Activated CD8-positive, alpha-beta memory T cell treated with anti-CD3 and anti-CD28 coated beads, Interleukin-2, amount 10 ng/mL, durations not matched to agents 7 days and 5 days (primary cell): ENCODE data around the gene STAT5A. TPM values are rescaled to one million over a fixed set of nuclear protein-coding genes. Genes with fewer than 3 reads are reported as not detected.
"Not testable (repeated sequence)": the region's sequence is repeated elsewhere in the genome, so short reads cannot be mapped to it uniquely, and the experiment has no call there.

Source experiments
- ATAC-seq: fragments of 150-1000 bp; cut with Tn5 transposase; one replicate; pipeline ENCODE4 v1.10.0; 2021; ENCODE audit warnings: moderate library complexity
- CTCF ChIA-PET: fragments of 350-600 bp; sonication (Branson Sonifier 250); formaldehyde crosslinking; loops from one replicate; lab custom pipeline; 2021; ENCODE audit warnings: antibody characterized with exemption; lab: Charles Lee
- DNase-seq: peaks from one replicate; pipeline ENCODE4 v3.0.0-alpha.2; 2020
- H3K27ac Mint-ChIP-seq: one replicate; pipeline ENCODE4 v1.8.0; 2021; ENCODE audit warnings: mild to moderate bottlenecking, mixed read lengths
- H3K27me3 Mint-ChIP-seq: one replicate; pipeline ENCODE4 v1.8.0; 2021; ENCODE audit warnings: mixed read lengths
- H3K36me3 Mint-ChIP-seq: one replicate; pipeline ENCODE4 v1.8.0; 2021; ENCODE audit warnings: mild to moderate bottlenecking, mixed read lengths
- H3K4me1 Mint-ChIP-seq: one replicate; pipeline ENCODE4 v1.8.0; 2021; ENCODE audit warnings: mixed read lengths
- H3K4me3 Mint-ChIP-seq: one replicate; pipeline ENCODE4 v1.8.0; 2021; ENCODE audit warnings: mild to moderate bottlenecking, moderate library complexity, mixed read lengths
- H3K9me3 Mint-ChIP-seq: one replicate; pipeline ENCODE4 v1.8.0; 2022; ENCODE audit warnings: low read depth, mixed read lengths
- total RNA-seq, 2 experiments: library from RNA; stranded (reverse); gene quantifications; one replicate each; pipeline ENCODE4 v1.2.3, GENCODE V29; 2021

Gene STAT5A
- total RNA-seq, result 100 to 1,000 TPM; 118 to 127 TPM

- Mint-ChIP-seq H3K4me3 (peak within 1 kb of the TSS; percentile 96), H3K27ac (peak within 1 kb of the TSS; percentile 97), H3K4me1 (peaks cover 57% of the 10 kb centered on the region), H3K27me3 (no peaks in the 10 kb centered on the region), H3K36me3 (peaks cover 16% of the 10 kb centered on the region), H3K9me3 (no peaks in the 10 kb centered on the region)
- DNase-seq, result peak; percentile 91
- CTCF ChIA-PET, result interaction anchor here (0.5 to 3.5 kb wide), 20 partner anchors 10 to 290 kb away, joined by 3 to 24 read pairs (median 4); partner anchors contain the start of genes PSMC3IP and STAT3
- peak; percentile 84 for ATAC-seq
Measured at GRCh38 chr17:42287977-42288802, at the start of gene STAT5A. Gene STAT5A (plus strand): TSS chr17:42288498. CDS start chr17:42289412, 914 bp downstream.

GRCh38 chr17:42239576-42239975 lies 48.7 kb upstream of the STAT5A start:
- H3K27me3 Mint-ChIP-seq, H3K36me3 Mint-ChIP-seq, H3K27ac Mint-ChIP-seq, ATAC-seq, H3K4me1 Mint-ChIP-seq, H3K4me3 Mint-ChIP-seq, DNase-seq, H3K9me3 Mint-ChIP-seq: not testable (repeated sequence)
- CTCF ChIA-PET, result interaction anchor here (0.7 to 2.5 kb wide), 3 partner anchors 18 to 288 kb away, joined by 3 to 5 read pairs (median 3); no protein-coding TSS in a partner anchor

GRCh38 chr17:42240201-42240600 lies 48.1 kb upstream of the STAT5A start:
- no peak for ATAC-seq
- no peaks in the 10 kb centered on the region for H3K27me3 Mint-ChIP-seq
- DNase-seq, result no peak
- peaks cover 9% of the 10 kb centered on the region for H3K4me1 Mint-ChIP-seq
- H3K9me3 Mint-ChIP-seq, result no peaks in the 10 kb centered on the region
- CTCF ChIA-PET, result interaction anchor here (0.7 to 2.5 kb wide), 2 partner anchors 18 to 166 kb away, joined by 3 to 5 read pairs; no protein-coding TSS in a partner anchor
- H3K27ac Mint-ChIP-seq, result no peak overlapping the region
- no peak overlapping the region for H3K4me3 Mint-ChIP-seq
- peaks cover 7% of the 10 kb centered on the region for H3K36me3 Mint-ChIP-seq

- peaks cover 11% of the 10 kb centered on the region for H3K4me1 Mint-ChIP-seq
- H3K36me3 Mint-ChIP-seq, H3K27ac Mint-ChIP-seq, H3K9me3 Mint-ChIP-seq, ATAC-seq, H3K4me3 Mint-ChIP-seq, H3K27me3 Mint-ChIP-seq: not testable (repeated sequence)
- CTCF ChIA-PET, result interaction anchor here (0.7 to 2.5 kb wide), 2 partner anchors 19 to 138 kb away, joined by 3 to 5 read pairs; no protein-coding TSS in a partner anchor
- DNase-seq, result peak; percentile 7
Measured at GRCh38 chr17:42240863-42241262, 47.4 kb upstream of the STAT5A start.

- Mint-ChIP-seq H3K27ac (no peak overlapping the region), H3K4me3 (no peak overlapping the region), H3K4me1 (peaks cover 15% of the 10 kb centered on the region), H3K36me3 (peaks cover 10% of the 10 kb centered on the region), H3K9me3 (no peaks in the 10 kb centered on the region), H3K27me3 (no peaks in the 10 kb centered on the region)
- ATAC-seq, result no peak
- CTCF ChIA-PET, result no interaction called here
- DNase-seq, result no peak
Measured at GRCh38 chr17:42241871-42242270, 46.4 kb upstream of the STAT5A start.

GRCh38 chr17:42243493-42243982 lies 44.8 kb upstream of the STAT5A start:
- peaks cover 13% of the 10 kb centered on the region for H3K36me3 Mint-ChIP-seq
- H3K27ac Mint-ChIP-seq, result no peak overlapping the region
- peak; percentile 7 for DNase-seq
- H3K27me3 Mint-ChIP-seq, result no peaks in the 10 kb centered on the region
- H3K4me3 Mint-ChIP-seq, result no peak overlapping the region
- ATAC-seq, result no peak
- peaks cover 29% of the 10 kb centered on the region for H3K4me1 Mint-ChIP-seq
- H3K9me3 Mint-ChIP-seq, result no peaks in the 10 kb centered on the region
- CTCF ChIA-PET, result interaction anchor here (0.9 kb wide), 1 partner anchor 21 kb away, joined by 4 read pairs; no protein-coding TSS in a partner anchor

GRCh38 chr17:42244116-42244515 lies 44.2 kb upstream of the STAT5A start:
- DNase-seq, result peak; percentile 5
- peaks cover 32% of the 10 kb centered on the region for H3K4me1 Mint-ChIP-seq
- CTCF ChIA-PET, result interaction anchor here (0.7 to 0.9 kb wide), 2 partner anchors 22 to 44 kb away, joined by 4 read pairs; partner anchors contain the start of gene STAT5A
- not testable (repeated sequence) for H3K27ac Mint-ChIP-seq, ATAC-seq, H3K9me3 Mint-ChIP-seq, H3K27me3 Mint-ChIP-seq, H3K4me3 Mint-ChIP-seq
- H3K36me3 Mint-ChIP-seq, result peaks cover 16% of the 10 kb centered on the region

GRCh38 chr17:42245183-42245582 lies 43.1 kb upstream of the STAT5A start:
- CTCF ChIA-PET, H3K4me3 Mint-ChIP-seq, ATAC-seq, DNase-seq, H3K27ac Mint-ChIP-seq, H3K9me3 Mint-ChIP-seq, H3K27me3 Mint-ChIP-seq: not testable (repeated sequence)
- Mint-ChIP-seq H3K36me3 (peaks cover 16% of the 10 kb centered on the region), H3K4me1 (peaks cover 41% of the 10 kb centered on the region)

- Mint-ChIP-seq H3K9me3 (no peaks in the 10 kb centered on the region), H3K4me3 (peak overlapping the region; percentile 17), H3K4me1 (peaks cover 51% of the 10 kb centered on the region), H3K27ac (peak overlapping the region; percentile 96), H3K27me3 (no peaks in the 10 kb centered on the region), H3K36me3 (peaks cover 13% of the 10 kb centered on the region)
- no peak for ATAC-seq
- CTCF ChIA-PET, result interaction anchor here (0.8 to 6.2 kb wide), 7 partner anchors 24 to 160 kb away, joined by 3 to 51 read pairs (median 11); partner anchors contain the start of gene STAT5B
- DNase-seq, result no peak
Measured at GRCh38 chr17:42246515-42246914, 41.8 kb upstream of the STAT5A start.

GRCh38 chr17:42247734-42248133 lies 40.6 kb upstream of the STAT5A start:
- no peak overlapping the region for H3K4me3 Mint-ChIP-seq
- H3K27ac Mint-ChIP-seq, result peak overlapping the region; percentile 96
- CTCF ChIA-PET, result interaction anchor here (1.1 to 6.2 kb wide), 12 partner anchors 10 to 159 kb away, joined by 3 to 51 read pairs (median 6); partner anchors contain the start of genes GHDC and STAT5B
- no peaks in the 10 kb centered on the region for H3K9me3 Mint-ChIP-seq
- ATAC-seq (no peak), DNase-seq (no peak)
- peaks cover 60% of the 10 kb centered on the region for H3K4me1 Mint-ChIP-seq
- H3K27me3 Mint-ChIP-seq, result no peaks in the 10 kb centered on the region
- peaks cover 13% of the 10 kb centered on the region for H3K36me3 Mint-ChIP-seq

- Mint-ChIP-seq H3K27me3 (no peaks in the 10 kb centered on the region), H3K4me3 (peak overlapping the region; percentile 80), H3K27ac (peak overlapping the region; percentile 96), H3K36me3 (peaks cover 13% of the 10 kb centered on the region), H3K4me1 (peaks cover 65% of the 10 kb centered on the region), H3K9me3 (no peaks in the 10 kb centered on the region)
- CTCF ChIA-PET, result interaction anchor here (0.5 to 6.2 kb wide), 18 partner anchors 11 to 437 kb away, joined by 3 to 51 read pairs (median 4); partner anchors contain the start of genes GHDC, NKIRAS2, P3H4 and STAT5B
- DNase-seq, result peak; percentile 89
- ATAC-seq, result peak; percentile 89
Measured at GRCh38 chr17:42248351-42249179, 39.7 kb upstream of the STAT5A start.

- Mint-ChIP-seq H3K4me3 (peak overlapping the region; percentile 80), H3K27ac (peak overlapping the region; percentile 96), H3K27me3 (no peaks in the 10 kb centered on the region), H3K4me1 (peaks cover 68% of the 10 kb centered on the region), H3K9me3 (no peaks in the 10 kb centered on the region), H3K36me3 (peaks cover 12% of the 10 kb centered on the region)
- peak; percentile 59 for ATAC-seq
- CTCF ChIA-PET, result interaction anchor here (0.8 to 6.2 kb wide), 15 partner anchors 8 to 328 kb away, joined by 3 to 51 read pairs (median 5); partner anchors contain the start of genes GHDC and PSMC3IP
- DNase-seq, result peak; percentile 76
Measured at GRCh38 chr17:42249681-42250446, 38.4 kb upstream of the STAT5A start.
